GM18511 (cell line): ENCODE measurements around the gene TAOK1.
"Not testable (repeated sequence)": the region's sequence is repeated elsewhere in the genome, so short reads cannot be mapped to it uniquely, and the experiment has no call there.

Experiments used
- ATAC-seq: cut with Tn5 transposase; IDR thresholded peaks from one replicate; pipeline ENCODE4 v1.9.1; 2021; ENCODE audit warnings: mild to moderate bottlenecking, moderate library complexity; ENCODE audit not compliant: unreplicated experiment

TAOK1 gene

DNA sequence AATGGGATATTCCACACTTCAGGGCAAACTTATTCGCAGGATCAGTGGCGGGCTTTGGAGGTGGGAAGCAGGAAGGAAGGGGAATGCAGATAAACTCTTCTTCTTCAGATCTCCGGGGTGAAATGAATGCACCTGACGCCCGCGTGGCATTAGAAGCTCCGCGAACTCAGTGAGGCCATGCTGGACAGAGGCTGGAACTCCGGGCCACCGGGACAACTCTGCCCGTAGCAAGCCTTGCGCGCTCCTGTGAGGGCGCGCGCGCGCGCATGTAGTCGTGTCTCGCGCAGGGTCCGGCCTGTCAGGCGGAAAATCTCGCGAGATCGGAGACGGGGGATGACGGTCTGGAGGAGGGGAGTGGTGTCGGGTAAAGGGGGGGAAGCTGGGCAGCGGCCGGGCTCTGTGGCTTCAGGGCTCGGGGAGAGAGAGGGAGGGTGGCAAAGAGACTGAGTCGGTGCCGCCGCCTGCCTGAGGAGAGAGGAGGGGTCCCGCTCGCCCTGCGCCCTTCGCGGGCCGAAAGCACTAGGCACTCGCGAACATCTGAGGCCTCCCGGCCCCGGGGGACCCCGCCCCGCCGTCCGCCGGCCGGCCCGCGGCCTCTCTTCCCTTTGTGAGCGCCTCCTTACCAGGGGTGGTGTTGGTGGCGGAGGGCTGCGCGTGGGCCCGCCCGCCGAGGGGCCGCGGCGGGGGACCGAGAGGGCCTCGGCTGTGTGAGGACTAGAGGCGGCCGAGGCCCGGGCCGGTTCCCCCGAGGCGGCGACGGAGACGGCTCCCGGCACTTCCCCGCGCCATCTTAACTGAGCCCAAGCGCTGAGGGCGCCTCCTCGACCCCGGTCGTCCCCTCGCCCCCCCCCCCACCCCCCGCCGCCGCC, at the start of gene TAOK1:
TSS of gene TAOK1 (plus strand) at position 382 of the 869 bp plus-strand sequence. CDS start 61,186 bp downstream, outside the sequence.
- ATAC-seq = peak; percentile 83

DNA sequence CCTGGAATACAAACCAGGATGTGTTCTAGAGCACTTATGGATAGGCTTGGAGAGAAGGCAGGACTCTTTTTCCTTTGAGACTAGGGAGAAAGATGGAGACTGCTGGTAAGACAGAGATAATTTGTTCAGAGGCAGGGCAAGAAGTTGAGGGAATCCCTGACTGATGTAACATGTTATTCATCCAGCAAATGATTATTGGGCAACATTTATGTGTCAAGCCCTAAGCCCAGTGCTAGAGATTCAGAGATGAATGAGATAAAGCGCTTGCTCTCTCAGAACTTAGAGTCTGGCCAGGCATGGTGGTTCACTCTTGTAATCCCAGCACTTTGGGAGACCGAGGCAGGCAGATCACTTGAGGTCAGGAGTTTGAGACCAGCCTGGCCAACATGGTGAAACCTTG, 48.4 kb upstream of the TAOK1 start:
- ATAC-seq = no peak

- ATAC-seq = no peak
Observed at GRCh38 chr17:29342158-29342765, 47.9 kb upstream of the TAOK1 start.

GRCh38 chr17:29344201-29344856, 45.8 kb upstream of the TAOK1 start:
- ATAC-seq = no peak

DNA sequence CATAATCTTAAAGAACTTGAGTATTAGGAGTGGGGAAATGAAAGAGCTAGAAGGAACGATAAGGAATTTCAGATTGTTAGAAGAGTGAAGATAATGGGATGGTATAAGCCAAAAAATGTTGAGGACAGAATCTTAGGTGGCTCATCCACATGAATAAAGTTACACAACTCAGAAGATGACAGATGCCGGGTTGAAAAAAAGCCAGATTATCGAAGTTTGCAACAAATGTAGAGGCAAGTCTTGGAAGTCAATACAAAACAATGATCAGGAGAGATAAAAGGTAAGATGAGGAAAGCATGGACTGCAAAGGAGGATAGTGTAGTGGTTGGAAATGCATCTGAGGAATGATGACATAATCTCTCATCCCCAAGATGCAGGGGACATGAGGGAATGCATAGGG, 45.1 kb upstream of the TAOK1 start:
- ATAC-seq = no peak

DNA sequence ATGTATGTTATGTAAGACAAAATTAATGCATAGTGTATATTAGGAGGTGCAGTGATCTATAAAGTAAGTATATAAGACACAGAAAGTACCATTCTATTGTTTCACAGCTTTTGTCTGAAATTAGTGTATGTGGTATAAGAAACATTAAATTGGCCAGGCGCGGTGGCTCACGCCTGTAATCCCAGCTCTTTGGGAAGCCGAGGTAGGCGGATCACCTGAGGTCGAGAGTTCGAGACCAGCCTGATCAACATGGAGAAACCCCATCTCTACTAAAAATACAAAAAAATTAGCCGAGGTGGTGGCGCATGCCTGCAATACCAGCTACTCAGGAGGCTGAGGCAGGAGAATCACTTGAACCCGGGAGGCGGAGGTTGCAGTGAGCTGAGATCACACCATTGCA, 44.7 kb upstream of the TAOK1 start:
- ATAC-seq = not testable (repeated sequence)

DNA sequence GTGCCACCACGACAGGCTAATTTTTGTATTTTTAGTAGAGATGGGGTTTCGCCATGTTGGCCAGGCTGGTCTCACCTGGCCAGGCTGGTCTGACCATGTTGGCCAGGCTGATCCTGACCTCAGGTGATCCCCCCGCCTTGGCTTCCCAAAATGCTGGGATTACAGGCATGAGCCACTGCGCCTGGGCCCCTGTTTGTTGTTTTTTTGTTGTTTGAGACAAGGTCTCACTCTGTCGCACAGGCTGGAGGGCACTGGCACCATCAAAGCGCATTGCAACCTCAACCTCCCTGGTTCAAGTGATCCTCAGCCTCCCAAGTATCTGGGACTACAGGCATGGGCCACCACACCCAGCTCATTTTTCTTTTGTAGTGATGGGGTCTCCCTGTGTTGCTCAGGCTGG, 43.7 kb upstream of the TAOK1 start:
- ATAC-seq = no peak

DNA sequence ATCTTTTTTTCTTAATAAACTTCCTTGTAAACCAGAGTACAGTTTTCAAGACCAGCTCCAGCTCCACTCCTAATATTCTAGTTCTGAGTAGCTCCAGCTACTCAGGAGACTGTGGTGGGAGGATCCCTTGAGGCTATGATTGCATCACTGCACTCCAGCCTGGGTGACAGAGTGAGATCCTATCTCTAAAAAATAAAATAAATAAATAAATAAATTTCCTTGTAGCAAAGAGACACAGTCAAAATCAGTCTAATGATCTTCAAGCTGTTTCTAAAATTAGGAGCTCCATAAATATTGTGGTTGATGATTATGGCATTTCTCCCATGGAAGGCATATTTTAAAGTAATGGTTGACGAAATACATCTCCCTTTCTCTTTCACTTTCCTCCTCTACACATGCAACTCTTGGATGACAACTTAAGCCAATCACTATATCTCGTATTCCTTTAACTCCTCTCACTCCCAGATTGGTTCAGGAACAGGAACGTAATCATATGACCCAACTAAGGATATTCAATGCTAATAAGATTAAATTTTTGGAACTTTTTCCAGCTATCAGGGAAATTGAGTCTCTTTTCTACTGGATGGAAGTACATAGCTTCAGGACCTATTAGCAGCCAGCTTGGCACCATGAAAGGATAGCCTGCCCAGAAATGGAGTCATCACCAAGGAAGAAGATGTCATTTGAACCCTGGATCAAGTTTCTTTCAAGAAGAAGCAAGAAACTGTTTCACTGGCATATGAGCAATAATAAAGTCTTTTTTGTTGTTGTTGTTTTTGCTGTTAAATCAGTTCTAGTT, 42.1 kb upstream of the TAOK1 start:
- ATAC-seq = no peak

DNA sequence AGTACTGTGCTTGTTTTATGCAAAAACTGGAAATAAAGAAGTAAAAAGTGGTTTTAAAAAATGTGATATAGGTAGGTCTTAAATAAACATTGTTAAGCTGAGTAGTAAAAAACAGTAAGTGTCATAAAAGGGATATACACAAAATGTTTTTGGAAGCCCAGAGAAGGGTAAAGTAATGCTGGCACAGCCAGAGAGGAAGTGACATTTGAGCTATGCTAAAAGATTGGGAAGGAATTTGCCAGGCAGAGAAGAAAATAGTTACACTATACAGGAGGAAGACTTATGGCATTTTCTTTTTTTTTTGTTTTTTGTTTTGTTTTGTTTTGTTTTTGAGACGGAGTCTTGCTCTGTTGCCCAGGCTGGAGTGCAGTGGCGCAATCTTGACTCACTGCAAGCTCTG, 40.8 kb upstream of the TAOK1 start:
- no peak for ATAC-seq

- no peak for ATAC-seq
Observed at GRCh38 chr17:29352146-29352545, 38.0 kb upstream of the TAOK1 start.

DNA sequence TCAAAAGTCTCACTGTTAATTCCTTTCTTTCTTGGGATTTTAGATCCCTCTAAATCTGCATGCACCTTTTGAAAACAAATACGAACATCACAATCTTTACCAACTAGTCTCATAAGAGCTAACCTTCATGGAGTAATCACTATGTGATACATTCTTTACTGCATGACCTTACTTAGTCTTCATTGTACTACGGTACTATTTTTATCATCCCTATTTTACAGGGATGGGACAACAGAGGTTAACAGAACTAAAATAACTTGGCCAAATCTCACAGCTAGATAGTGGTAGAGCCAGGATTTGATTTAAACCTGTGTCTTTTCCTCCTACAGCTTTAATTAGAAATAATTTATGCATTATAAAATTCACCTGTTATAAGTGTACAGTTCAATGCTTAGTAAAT, 32.9 kb upstream of the TAOK1 start:
- no peak for ATAC-seq

GRCh38 chr17:29357821-29358232, 32.3 kb upstream of the TAOK1 start:
- ATAC-seq = no peak

DNA sequence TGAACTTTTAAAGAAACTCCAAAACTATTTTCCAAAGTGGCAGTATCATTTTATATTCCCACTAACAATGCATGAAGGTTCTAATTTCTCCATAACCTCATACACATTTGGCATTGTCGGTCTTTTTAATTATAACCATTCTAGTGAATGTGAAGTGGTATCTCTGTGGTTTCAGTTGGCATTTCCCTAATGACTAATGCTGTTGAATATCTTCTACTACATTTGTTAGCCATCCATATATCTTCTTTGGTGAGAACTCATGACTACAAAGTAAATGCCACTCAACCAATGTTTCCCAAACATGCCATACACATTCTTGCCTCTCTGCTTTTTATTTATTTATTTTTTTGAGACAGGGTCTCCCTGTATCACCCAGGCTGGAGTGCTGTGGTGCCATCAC, 31.7 kb upstream of the TAOK1 start:
- ATAC-seq = no peak

DNA sequence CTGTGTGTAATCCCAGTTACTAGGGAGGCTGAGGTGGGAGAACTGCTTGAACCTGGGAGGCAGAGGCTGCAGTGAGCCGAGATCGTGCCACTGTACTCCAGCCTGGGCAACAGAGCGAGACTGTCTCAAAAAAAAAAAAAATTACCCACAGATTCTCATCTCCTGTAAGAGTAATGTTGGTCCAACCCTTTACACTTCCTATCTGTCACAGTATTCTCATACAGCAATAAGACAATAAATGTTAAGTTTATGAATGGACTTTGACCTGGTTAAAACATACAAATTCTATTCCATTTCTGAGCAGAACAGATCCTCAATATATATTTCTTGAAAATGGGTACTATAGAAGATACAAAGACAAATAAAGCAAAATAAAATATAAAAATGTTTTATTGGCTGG, 30.4 kb upstream of the TAOK1 start:
- no peak for ATAC-seq

DNA sequence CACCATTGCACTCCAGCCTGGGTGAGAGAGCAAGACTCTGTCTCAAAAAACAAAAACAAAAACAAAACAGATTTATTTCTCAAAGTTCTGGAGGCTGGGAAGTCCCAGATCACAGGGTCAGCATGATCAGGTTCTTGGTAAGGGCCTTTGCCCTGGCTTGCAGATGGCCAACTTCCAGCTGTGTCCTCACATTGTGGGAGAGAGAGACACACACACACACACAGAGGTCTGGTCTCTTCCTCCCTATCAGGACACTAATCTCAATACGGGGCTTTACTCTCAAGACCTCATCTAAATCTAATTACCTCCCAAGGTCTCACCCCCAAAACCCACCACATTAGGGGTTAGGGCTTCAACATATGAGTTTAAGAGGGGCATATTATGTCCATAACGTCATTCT, 26.4 kb upstream of the TAOK1 start:
- ATAC-seq = no peak

DNA sequence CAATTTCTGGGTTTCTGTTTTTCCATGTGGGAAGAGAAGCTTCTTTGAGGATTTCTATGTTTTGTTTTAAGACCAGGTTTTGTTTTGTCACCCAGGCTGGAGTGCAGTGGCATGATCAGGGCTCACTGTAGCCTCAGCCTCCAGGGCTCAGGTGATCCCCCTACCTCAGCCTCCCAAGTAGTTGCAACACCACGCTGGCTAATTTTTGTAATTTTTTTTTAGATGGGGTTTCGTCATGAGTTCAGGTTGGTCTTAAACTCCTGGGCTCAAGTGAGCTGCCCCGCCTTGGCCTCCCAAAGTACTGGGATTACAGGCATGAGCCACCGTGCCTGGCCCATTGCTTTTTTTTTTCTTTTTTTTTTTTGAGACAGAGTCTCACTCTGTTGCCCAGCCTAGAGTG, 25.5 kb upstream of the TAOK1 start:
- no peak for ATAC-seq

GRCh38 chr17:29368161-29368560, 22.0 kb upstream of the TAOK1 start:
- ATAC-seq = no peak

DNA sequence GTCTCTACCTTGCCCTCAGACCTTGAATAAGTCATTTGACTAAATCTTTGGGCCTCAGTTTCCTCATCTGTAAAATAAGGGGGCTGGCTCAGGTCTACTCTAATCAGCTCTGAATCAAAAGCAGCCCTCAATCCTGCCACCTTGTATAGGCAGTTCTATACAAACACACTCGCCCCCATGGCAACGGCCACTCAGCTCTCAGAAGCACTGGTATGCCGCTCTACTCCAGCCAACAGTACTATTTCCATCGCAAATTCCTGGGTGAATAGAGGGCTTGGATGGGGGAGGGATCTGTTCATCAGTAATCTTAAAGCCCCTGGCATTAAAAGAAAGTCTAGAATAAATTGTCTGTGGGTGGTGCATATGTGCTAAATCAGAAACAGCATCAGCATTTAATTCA, 21.2 kb upstream of the TAOK1 start:
- ATAC-seq = no peak

GRCh38 chr17:29369831-29370735, 20.1 kb upstream of the TAOK1 start:
- ATAC-seq = peak; percentile 52

DNA sequence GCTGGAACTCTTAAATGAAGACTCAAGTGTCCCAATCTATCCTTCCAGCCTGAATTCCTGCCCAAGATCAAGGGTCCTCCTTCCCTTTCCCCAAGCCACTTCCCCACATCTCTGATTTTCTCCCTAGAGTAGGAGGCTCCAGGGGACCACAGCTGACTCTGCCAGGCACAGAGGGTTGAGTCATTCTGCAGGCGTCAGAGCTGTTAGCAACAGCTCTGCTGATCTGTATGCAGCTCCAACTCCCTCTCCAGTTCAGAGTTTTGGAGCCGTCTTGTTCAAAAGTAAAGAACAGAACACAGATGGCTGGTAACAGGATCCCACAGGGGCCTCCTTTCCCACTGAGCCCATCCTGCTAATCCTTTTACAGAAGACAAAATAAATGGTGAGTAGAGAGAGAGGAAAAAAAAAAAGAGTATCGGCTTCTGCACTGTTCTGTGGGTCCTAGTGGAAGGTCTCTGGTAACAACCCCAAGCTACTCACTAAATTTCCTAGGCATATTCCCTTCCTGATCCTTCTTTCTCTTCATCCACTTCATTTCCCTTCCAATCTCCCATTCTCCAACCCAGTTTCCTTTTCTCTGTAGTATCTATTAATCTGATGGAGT, 13.4 kb upstream of the TAOK1 start:
- ATAC-seq = no peak
